HepG2 (cell line): ENCODE results near the gene OR4N5. TPM values are rescaled to one million over a fixed set of nuclear protein-coding genes. Genes with fewer than 3 reads are reported as not detected.

Experiments used
- ATAC-seq: fragments of 200-7000 bp; cut with Tn5 transposase; 3 replicates; pipeline ENCODE4 v1.9.1; 2020; ENCODE audit warnings: mild to moderate bottlenecking, moderate library complexity
- BruUV-seq: library from RNA; stranded (reverse); fragments of 400-500 nt; replicated peaks from 2 replicates; lab custom pipeline; 2021; lab: Mats Ljungman, UMichigan
- CTCF ChIA-PET: fragments of 300-600 bp; formaldehyde crosslinking; extraction: SDS; loops from one replicate; lab custom pipeline; 2021; ENCODE audit warnings: low total read pairs, inconsistent platforms, low intra/inter-chr PET ratio; lab: Yijun Ruan, JAX
- POLR2A ChIA-PET: fragments of 350-600 bp; sonication (Branson Sonifier 250); formaldehyde crosslinking; loops from one replicate; lab custom pipeline; 2020; ENCODE audit warnings: antibody characterized with exemption, inconsistent platforms; lab: Yijun Ruan, JAX
- DNase-seq: peaks from one replicate; pipeline ENCODE4 v3.0.0-alpha.2; 2015; ENCODE audit warnings: low spot score
- FAIRE-seq: peaks from 3 replicates; lab custom pipeline; 2011; peaks lifted over from hg19 to GRCh38; lab: Jason Lieb, UNC
- H2AFZ ChIP-seq: one replicate; pipeline ENCODE4 v1.6.1; 2011; ENCODE audit warnings: low read length, inconsistent platforms
- H3K27ac ChIP-seq: fragments of 300-600 bp; 3 replicates; pipeline ENCODE4 v1.8.0; 2011; ENCODE audit warnings: mixed run types, mild to moderate bottlenecking, mixed read lengths, low read length, inconsistent platforms; ENCODE audit not compliant: insufficient read depth; ENCODE audit errors: extremely low read length
- H3K27me3 ChIP-seq, 2 experiments: fragments of 200-600 bp in 1 of 2; 2 replicates in 1 of 2; 3 replicates in 1 of 2; pipeline versions ENCODE4 v1.6.0 to v1.8.0; 2011; ENCODE audit warnings: low read length in 2 of 2, mild to moderate bottlenecking in 2 of 2, moderate library complexity in 2 of 2, inconsistent platforms in 1 of 2; ENCODE audit not compliant: insufficient read depth in 2 of 2, control insufficient read depth in 1 of 2
- H3K36me3 ChIP-seq, 2 experiments: fragments of 200-600 bp in 1 of 2; replicated peaks in 1 of 2; 2 replicates in 1 of 2; 3 replicates in 1 of 2; pipeline versions ENCODE4 v1.5.1 to v1.8.0; 2011; ENCODE audit warnings: low read length in 2 of 2, inconsistent platforms in 1 of 2; ENCODE audit not compliant: insufficient read depth in 2 of 2, control insufficient read depth in 1 of 2
- H3K4me1 ChIP-seq: 2 replicates; pipeline ENCODE4 v1.5.1; 2012; ENCODE audit warnings: low read length, inconsistent platforms; ENCODE audit not compliant: insufficient read depth
- H3K4me2 ChIP-seq: 2 replicates; pipeline ENCODE4 v1.6.0; 2011; ENCODE audit warnings: low read depth, low read length, inconsistent platforms
- H3K4me3 ChIP-seq, 3 experiments: fragments of 200-600 bp in 1 of 3; sonication (generic), shearing (Covaris generic) in 1 of 3; replicated peaks in 1 of 3; 2 replicates each; pipeline ENCODE4 v1.5.1; 2011 to 2016; ENCODE audit warnings: low read length in 3 of 3, inconsistent platforms in 2 of 3, low read depth in 2 of 3, mild to moderate bottlenecking in 2 of 3, control low read depth in 1 of 3, mixed read lengths in 1 of 3; ENCODE audit not compliant: insufficient read depth in 1 of 3
- H3K79me2 ChIP-seq: one replicate; pipeline ENCODE4 v1.6.1; 2011; ENCODE audit warnings: low read length, inconsistent platforms; ENCODE audit not compliant: insufficient read depth
- H3K9ac ChIP-seq: 2 replicates; pipeline ENCODE4 v1.6.0; 2011; ENCODE audit warnings: mild to moderate bottlenecking, low read depth, low read length, inconsistent platforms; ENCODE audit not compliant: insufficient read depth
- H3K9me3 ChIP-seq: 2 replicates; pipeline ENCODE4 v1.5.1; 2012; ENCODE audit warnings: mild to moderate bottlenecking, low read length
- H4K20me1 ChIP-seq: 2 replicates; pipeline ENCODE4 v1.6.0; 2011; ENCODE audit warnings: inconsistent platforms, mild to moderate bottlenecking, low read length, moderate library complexity; ENCODE audit not compliant: insufficient read depth
- ESRRA ChIP-seq: sonication (generic); formaldehyde crosslinking; IDR thresholded peaks from 2 replicates; pipeline ENCODE4 v1.5.1; 2020; ENCODE audit warnings: mild to moderate bottlenecking, low read depth, missing genetic modification reagents
- FOXC1 ChIP-seq: sonication (generic); formaldehyde crosslinking; IDR thresholded peaks from 2 replicates; pipeline ENCODE4 v1.8.0; 2022; ENCODE audit warnings: mild to moderate bottlenecking, missing genetic modification reagents, borderline replicate concordance
- SMC3 ChIP-seq: IDR thresholded peaks from 2 replicates; pipeline ENCODE4 v1.6.1; 2011; ENCODE audit warnings: low read length, improper control_type of control experiment
- ZBTB25 ChIP-seq: IDR thresholded peaks from 2 replicates; pipeline ENCODE4 v1.6.1; 2018; ENCODE audit warnings: missing genetic modification reagents
- ZMAT5 ChIP-seq: sonication (generic); formaldehyde crosslinking; IDR thresholded peaks from 2 replicates; pipeline ENCODE4 v1.5.0; 2020; ENCODE audit warnings: mild to moderate bottlenecking, low read depth, missing genetic modification reagents, borderline replicate concordance
- WGBS: methylation state at CpG from one replicate; pipeline ENCODE4 v1.1.6; 2017; ENCODE audit warnings: low lambda C conversion rate; 5-methylcytosine and 5-hydroxymethylcytosine counted together
- in situ Hi-C: cut with HindIII; loops from 2 replicates; pipeline ENCODE4 v1.10.0; 2017; ENCODE audit warnings: low pct_unique_long_range_greater_than_20kb; ENCODE audit not compliant: extremely low pct_ligation_motif_present
- intact Hi-C: fragments of 100-400 bp; cut with micrococcal nuclease; formaldehyde crosslinking; loops from one replicate; pipeline ENCODE4 v1.10.0; 2022; ENCODE audit not compliant: unreplicated experiment
- polyA plus RNA-seq, 8 experiments: library from polyadenylated mRNA; depleted of rRNA in 3 of 8; stranded (reverse) in 7 of 8; unstranded in 1 of 8; fragments of >200 nt; fragmentation: Illumina TruSeq in 4 of 8; extraction: Trizol in 4 of 8; gene quantifications; 2 replicates each; pipeline versions ENCODE4 v1.2.1 to v1.2.3, GENCODE V29; 2011 to 2016; ENCODE audit warnings: low read depth in 4 of 8, missing spikeins in 1 of 8, mixed read lengths in 1 of 8; ENCODE audit not compliant: insufficient read depth in 1 of 8
- total RNA-seq, 5 experiments: library from RNA; depleted of rRNA; stranded (reverse); fragments of >200 nt; fragmentation: Illumina TruSeq; extraction: Trizol; gene quantifications; 2 replicates each; pipeline ENCODE4 v1.2.3, GENCODE V29; 2016; ENCODE audit warnings: low read depth in 1 of 5
- TF ChIP-seq, protein P1 (sequence below): IDR thresholded peaks from 2 replicates; pipeline ENCODE4 v1.6.1; 2016; ENCODE audit warnings: control low read depth
- TF ChIP-seq, protein P2 (sequence below): sonication (generic); formaldehyde crosslinking; IDR thresholded peaks from 2 replicates; pipeline ENCODE4 v1.5.0; 2020; ENCODE audit warnings: mild to moderate bottlenecking, missing genetic modification reagents, moderate library complexity

The OR4N5 gene
- total and polyA plus RNA-seq, 2 of the 13 experiments (the other 11 are each of a cell fraction or from before 2014, with no cell fraction given), result not detected

DNA sequence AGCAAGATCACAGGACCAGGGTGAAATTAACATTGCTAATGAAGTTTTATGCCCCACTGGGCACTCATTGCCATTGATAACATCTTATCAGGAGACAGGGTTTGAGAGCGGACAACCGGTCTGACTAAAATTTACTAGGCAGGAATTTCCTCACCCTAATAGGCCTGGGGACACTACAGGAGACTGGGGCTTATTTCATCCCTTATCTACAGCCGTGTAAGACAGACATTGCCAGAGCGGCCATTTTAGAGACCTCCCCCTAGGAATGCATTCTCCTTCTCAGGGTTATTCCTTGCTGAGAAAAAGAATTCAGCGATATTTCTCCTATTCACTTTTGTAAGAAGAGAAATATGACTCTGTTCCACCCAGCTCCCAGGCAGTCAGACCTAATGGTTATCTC, 19.8 kb upstream of the OR4N5 start (continued):
- TF ChIP-seq, protein P1, sequence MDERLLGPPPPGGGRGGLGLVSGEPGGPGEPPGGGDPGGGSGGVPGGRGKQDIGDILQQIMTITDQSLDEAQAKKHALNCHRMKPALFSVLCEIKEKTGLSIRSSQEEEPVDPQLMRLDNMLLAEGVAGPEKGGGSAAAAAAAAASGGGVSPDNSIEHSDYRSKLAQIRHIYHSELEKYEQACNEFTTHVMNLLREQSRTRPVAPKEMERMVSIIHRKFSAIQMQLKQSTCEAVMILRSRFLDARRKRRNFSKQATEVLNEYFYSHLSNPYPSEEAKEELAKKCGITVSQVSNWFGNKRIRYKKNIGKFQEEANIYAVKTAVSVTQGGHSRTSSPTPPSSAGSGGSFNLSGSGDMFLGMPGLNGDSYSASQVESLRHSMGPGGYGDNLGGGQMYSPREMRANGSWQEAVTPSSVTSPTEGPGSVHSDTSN (CRISPR knock-in tag), result no peak
- TF ChIP-seq ZMAT5 (CRISPR knock-in tag), result no peak
- no peak for TF ChIP-seq ESRRA (CRISPR knock-in tag)
- TF ChIP-seq FOXC1, result no peak

DNA sequence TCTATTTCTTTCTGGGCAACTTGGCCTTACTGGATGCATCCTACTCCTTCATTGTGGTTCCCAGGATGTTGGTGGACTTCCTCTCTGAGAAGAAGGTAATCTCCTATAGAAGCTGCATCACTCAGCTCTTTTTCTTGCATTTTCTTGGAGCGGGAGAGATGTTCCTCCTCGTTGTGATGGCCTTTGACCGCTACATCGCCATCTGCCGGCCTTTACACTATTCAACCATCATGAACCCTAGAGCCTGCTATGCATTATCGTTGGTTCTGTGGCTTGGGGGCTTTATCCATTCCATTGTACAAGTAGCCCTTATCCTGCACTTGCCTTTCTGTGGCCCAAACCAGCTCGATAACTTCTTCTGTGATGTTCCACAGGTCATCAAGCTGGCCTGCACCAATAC, 5.3 kb downstream of the OR4N5 start:
- no peak overlapping the region for H2AFZ ChIP-seq
- no peaks in the 10 kb centered on the region for H4K20me1 ChIP-seq
- peak; percentile 21 for DNase-seq
- H3K9ac ChIP-seq, result no peak overlapping the region
- H3K4me3 ChIP-seq, result no peak overlapping the region
- no TSS peak for BruUV-seq
- no peak overlapping the region for H3K4me2 ChIP-seq
- no peaks in the 10 kb centered on the region for H3K79me2 ChIP-seq
- POLR2A ChIA-PET, result no interaction called here
- H3K27ac ChIP-seq, result no peak overlapping the region
- no peaks in the 10 kb centered on the region for H3K9me3 ChIP-seq
- WGBS, result 0% methylated on average over 7 of the region's 7 CpGs
- peak; percentile 59 for FAIRE-seq
- no peaks in the 10 kb centered on the region for H3K4me1 ChIP-seq
- H3K27me3 ChIP-seq, result no peaks in the 10 kb centered on the region
- TF ChIP-seq SMC3 (0 out of 2 replicates have a peak, but pooled peaks have one; percentile 22), ZBTB25 (CRISPR knock-in tag) (no peak)
- TF ChIP-seq, protein P2, sequence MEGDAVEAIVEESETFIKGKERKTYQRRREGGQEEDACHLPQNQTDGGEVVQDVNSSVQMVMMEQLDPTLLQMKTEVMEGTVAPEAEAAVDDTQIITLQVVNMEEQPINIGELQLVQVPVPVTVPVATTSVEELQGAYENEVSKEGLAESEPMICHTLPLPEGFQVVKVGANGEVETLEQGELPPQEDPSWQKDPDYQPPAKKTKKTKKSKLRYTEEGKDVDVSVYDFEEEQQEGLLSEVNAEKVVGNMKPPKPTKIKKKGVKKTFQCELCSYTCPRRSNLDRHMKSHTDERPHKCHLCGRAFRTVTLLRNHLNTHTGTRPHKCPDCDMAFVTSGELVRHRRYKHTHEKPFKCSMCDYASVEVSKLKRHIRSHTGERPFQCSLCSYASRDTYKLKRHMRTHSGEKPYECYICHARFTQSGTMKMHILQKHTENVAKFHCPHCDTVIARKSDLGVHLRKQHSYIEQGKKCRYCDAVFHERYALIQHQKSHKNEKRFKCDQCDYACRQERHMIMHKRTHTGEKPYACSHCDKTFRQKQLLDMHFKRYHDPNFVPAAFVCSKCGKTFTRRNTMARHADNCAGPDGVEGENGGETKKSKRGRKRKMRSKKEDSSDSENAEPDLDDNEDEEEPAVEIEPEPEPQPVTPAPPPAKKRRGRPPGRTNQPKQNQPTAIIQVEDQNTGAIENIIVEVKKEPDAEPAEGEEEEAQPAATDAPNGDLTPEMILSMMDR, result peak; percentile 49
- in situ Hi-C loops (no loop called here), intact Hi-C loops (no loop called here)
- ATAC-seq, result peak; percentile 88
- no peaks in the 10 kb centered on the region for H3K36me3 ChIP-seq
- CTCF ChIA-PET, result no interaction called here
